GM21447 (cell line): ENCODE results near the gene STXBP2.

ENCODE experiments used
- ATAC-seq: cut with Tn5 transposase; IDR thresholded peaks from one replicate; pipeline ENCODE4 v1.9.1; 2021; ENCODE audit not compliant: unreplicated experiment

STXBP2 gene

DNA sequence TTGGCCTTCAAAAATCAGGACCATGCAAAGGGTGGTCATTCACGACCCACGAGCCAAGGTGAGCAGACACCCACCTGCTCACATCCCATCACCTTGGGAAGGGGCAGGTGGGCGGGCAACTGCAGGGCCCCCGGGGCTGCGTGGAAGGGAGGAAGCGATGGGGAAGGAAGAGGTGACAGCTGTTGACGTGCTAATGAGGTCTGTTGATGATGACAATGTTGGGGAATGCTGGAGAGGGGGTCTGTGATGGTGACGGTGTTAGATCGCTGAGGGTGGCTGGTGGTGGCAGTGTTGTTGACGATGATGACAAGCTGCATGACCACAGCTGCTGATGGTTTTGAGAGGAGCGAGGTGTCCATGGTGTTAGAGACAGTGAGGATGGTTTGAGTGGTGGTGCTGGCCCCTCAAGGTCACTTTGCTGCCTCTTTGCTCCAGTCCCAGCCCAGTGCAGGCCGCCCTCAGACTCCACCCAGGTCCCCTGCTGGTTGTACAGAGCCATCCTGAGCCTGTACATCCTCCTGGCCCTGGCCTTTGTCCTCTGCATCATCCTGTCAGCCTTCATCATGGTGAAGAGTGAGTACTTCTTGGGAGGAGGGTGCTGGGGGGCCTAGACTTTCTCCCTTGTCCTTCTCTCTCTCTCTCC lies 40.9 kb downstream of the STXBP2 start:
- ATAC-seq = no peak

GRCh38 chr19:7678971-7679751 lies 42.3 kb downstream of the STXBP2 start:
- no peak for ATAC-seq

DNA sequence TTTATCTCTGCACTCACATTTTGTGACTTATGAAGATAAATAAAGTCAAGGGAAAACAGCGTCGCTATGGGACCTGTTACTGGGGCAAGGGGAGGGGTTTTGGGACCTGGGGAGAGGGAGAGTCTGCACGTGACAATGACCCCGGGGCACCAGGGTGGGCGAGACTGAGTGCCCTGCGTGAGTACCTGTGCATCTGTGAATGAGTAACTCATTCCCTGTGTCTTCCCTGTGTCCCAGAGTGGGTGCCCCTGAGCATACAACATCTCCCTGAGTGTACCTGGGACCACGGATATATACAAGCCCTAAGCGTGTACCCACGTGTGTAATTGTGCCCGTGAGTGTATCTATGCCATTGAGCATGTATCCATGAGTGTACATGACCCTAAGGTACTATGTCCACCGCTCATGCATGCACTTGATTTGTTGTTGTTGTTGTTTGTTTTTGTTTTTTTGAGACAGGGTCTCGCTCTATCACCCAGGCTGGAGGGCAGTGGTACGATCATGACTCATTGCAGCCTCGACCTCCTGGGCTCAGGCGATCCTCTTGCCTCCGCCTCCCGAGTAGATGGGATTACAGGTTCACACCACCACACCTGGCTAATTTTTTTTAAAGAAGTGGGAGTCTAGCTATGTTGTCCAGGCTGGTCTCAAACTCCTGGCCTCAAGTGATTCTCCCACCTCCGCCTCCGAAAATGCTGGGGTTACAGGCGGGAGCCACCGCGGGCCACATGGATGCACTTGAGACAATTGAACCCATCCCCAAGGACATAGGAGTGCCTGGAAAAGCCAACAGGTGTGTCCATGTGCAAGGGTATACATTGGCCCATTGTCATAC lies 43.1 kb downstream of the STXBP2 start:
- no peak for ATAC-seq

GRCh38 chr19:7680606-7681339 lies 43.9 kb downstream of the STXBP2 start, which contains the start of gene TRAPPC5:
TSS of gene TRAPPC5 (plus strand) at chr19:7680833. CDS start at chr19:7682254, 1,421 bp downstream.
- ATAC-seq = no peak

DNA sequence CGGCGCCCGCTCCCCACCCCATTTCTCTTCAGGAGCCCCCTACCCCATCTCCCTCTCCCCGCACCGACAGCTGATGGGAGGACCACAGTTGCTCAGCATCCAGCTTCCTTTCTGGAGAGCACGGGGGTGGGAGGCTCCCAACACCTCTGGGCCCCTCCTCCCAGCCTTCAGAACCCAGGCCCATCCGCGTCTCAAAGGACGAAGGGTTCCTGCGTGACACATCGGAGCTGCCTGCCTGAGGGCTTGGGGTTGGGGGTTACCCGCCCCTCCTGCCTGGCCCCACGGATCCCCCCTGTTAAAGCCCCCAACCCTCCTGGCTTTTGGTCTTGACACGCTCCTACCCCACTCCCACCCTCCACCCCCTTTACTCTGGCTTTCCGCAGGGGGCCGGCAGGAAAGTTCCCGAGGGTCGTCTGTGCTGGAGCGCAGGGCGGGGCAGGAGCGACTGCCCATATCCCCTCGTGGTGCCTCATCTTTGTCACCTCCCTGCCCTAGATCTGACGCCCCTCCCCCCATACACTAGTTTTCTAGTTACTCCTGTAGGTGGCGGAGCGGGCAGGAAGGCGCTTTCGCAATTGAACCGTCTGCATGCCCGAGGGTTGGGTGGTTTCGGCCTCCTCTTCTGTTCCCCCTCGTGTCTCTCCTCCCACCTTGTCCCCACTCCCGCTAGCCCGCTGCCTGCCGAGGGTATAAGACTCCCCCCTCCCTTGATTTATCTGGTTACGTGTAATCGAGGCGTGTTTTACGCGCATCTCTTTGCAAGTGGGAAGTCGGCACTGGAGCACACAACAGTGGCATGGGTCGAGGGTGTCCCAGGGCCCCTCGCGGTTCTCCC lies 44.6 kb downstream of the STXBP2 start:
- ATAC-seq = no peak

DNA sequence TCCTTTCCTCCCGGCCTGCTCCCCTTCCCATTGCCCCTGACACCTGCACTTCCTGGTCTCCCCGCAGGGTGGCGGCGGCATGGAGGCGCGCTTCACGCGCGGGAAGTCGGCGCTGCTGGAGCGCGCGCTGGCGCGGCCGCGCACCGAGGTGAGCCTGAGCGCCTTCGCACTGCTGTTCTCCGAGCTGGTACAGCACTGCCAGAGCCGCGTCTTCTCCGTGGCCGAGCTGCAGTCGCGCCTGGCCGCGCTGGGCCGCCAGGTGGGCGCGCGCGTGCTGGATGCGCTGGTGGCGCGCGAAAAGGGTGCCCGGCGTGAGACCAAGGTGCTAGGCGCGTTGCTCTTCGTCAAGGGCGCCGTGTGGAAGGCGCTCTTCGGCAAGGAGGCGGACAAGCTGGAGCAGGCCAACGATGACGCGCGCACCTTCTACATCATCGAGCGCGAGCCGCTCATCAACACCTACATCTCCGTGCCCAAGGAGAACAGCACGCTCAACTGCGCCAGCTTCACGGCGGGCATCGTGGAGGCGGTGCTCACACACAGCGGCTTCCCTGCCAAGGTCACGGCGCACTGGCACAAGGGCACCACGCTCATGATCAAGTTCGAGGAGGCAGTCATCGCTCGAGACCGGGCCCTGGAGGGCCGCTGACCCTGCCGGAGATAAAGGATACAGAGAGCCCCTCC lies 45.4 kb downstream of the STXBP2 start:
- ATAC-seq = no peak

- no peak for ATAC-seq
These were observed 48.9 kb downstream of the STXBP2 start for GRCh38 chr19:7685546-7686445.

DNA sequence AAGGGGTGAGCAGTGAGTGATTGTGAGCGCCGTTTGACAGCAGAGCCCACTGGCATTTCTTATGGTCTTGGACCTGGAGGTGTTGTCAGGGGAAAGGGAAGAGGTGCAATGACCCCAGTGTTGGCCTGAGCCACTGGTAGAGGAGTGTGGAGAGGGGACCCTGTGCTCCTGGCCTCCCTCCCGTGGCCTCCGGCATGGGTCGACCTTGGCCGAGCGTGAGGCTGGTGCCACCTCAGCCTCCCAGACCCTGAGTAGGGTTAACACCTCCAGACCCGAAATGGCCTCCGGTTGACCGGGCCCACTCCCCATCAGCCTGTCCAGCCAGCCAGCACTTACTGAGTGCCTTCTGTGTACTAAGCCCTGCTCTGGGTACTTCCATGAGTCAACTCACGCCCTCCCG lies 50.3 kb downstream of the STXBP2 start:
- no peak for ATAC-seq

- ATAC-seq = no peak
These were observed 52.3 kb downstream of the STXBP2 start for GRCh38 chr19:7689165-7689564.

- ATAC-seq = no peak
These were observed 53.9 kb downstream of the STXBP2 start for GRCh38 chr19:7690779-7691258.

- no peak for ATAC-seq
These were observed 54.6 kb downstream of the STXBP2 start for GRCh38 chr19:7691497-7691896.

GRCh38 chr19:7692417-7693088 lies 55.6 kb downstream of the STXBP2 start:
- ATAC-seq = no peak

DNA sequence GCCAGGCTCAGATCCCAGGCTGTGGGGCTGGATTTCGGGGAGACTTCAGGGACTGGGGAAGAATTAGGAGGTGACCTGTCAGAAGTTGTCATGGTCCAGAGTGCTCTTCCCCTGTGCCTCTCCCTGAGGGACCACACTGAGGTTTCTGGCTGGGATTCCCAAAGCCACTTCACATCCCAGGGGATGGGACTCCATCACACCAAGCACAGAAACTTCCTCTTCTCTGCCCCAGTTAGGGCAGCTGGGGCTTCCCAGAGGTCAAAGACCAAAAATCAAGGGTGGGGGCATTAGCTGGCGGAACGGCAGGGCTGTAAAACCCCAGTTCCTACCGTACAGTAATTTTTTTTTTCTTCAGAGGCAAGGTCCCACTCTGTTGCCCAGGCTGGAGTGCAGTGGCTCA lies 57.6 kb downstream of the STXBP2 start:
- no peak for ATAC-seq
